ENCODE results near the gene ASPHD2. TPM values are rescaled to one million over a fixed set of nuclear protein-coding genes. Genes with fewer than 3 reads are reported as not detected.
A peak's percentile ranks its signal among the peaks of the same experiment; 100 is the strongest.

Gene ASPHD2
- polyA plus RNA-seq, 1 donor from 2014 or later = 18.7 TPM

- H3K9me2 ChIP-seq (ENCODE audit: insufficient read depth, low read length) = no peaks in the 10 kb centered on the region
- H3K9ac ChIP-seq (ENCODE audit: low read length) = no peak overlapping the region
- no peaks in the 10 kb centered on the region for H3K27me3 ChIP-seq (ENCODE audit: insufficient read depth, low read depth, low read length)
- no peak overlapping the region for H3K4me2 ChIP-seq (ENCODE audit: low read length)
- H3F3A ChIP-seq (ENCODE audit: insufficient read depth, low read length, poor library complexity, severe bottlenecking) = no peaks in the 10 kb centered on the region
- no peaks in the 10 kb centered on the region for H4K20me1 ChIP-seq (ENCODE audit: insufficient read depth)
- no peaks in the 10 kb centered on the region for H3K9me3 ChIP-seq (ENCODE audit: low read length)
- H3K36me3 ChIP-seq (ENCODE audit: insufficient read depth, low read length) = no peaks in the 10 kb centered on the region
- no peak overlapping the region for H2AFZ ChIP-seq (ENCODE audit: low read depth, low read length)
- H3K4me3 ChIP-seq (ENCODE audit: low read length) = peak overlapping the region; percentile 49
- no peak overlapping the region for H3K27ac ChIP-seq (ENCODE audit: low read length)
- TF ChIP-seq MXI1 (conservative IDR thresholded peaks at IDR 0.05; ENCODE audit: poor library complexity, severe bottlenecking) (no peak), RAD21 (conservative IDR thresholded peaks at IDR 0.05) (no peak), TAF1 (IDR thresholded peaks at IDR 0.05; ENCODE audit: low read depth) (no peak), CTCF (IDR thresholded peaks at IDR 0.05; ENCODE audit: poor library complexity, severe bottlenecking) (no peak), REST (IDR thresholded peaks at IDR 0.05; ENCODE audit: borderline replicate concordance) (no peak)
- H3K79me2 ChIP-seq (replicated peaks; ENCODE audit: insufficient read depth, low read length) = peaks cover 36% of the 10 kb centered on the region
These were observed 51.5 kb downstream of the ASPHD2 start for GRCh38 chr22:26480611-26480932.

- Histone ChIP-seq H3K27ac (ENCODE audit: low read length) (no peak overlapping the region), H3K9me3 (ENCODE audit: low read length) (no peaks in the 10 kb centered on the region), H4K20me1 (ENCODE audit: insufficient read depth) (no peaks in the 10 kb centered on the region), H3K9me2 (ENCODE audit: insufficient read depth, low read length) (no peaks in the 10 kb centered on the region), H3K79me2 (replicated peaks; ENCODE audit: insufficient read depth, low read length) (peaks cover 35% of the 10 kb centered on the region), H3K9ac (ENCODE audit: low read length) (no peak overlapping the region), H3F3A (ENCODE audit: insufficient read depth, low read length, poor library complexity, severe bottlenecking) (no peaks in the 10 kb centered on the region), H3K4me2 (ENCODE audit: low read length) (no peak overlapping the region), H3K36me3 (ENCODE audit: insufficient read depth, low read length) (no peaks in the 10 kb centered on the region), H2AFZ (ENCODE audit: low read depth, low read length) (no peak overlapping the region), H3K27me3 (ENCODE audit: insufficient read depth, low read depth, low read length) (no peaks in the 10 kb centered on the region), H3K4me3 (ENCODE audit: low read length) (peak overlapping the region; percentile 49)
- TF ChIP-seq EZH2 (IDR thresholded peaks at IDR 0.05; ENCODE audit: borderline replicate concordance, insufficient read depth, low read length, poor library complexity, severe bottlenecking) (no peak), REST (IDR thresholded peaks at IDR 0.05; ENCODE audit: borderline replicate concordance) (no peak), RAD21 (conservative IDR thresholded peaks at IDR 0.05) (no peak), EP300 (conservative IDR thresholded peaks at IDR 0.05; ENCODE audit: poor library complexity, severe bottlenecking) (no peak), POLR2AphosphoS5 (IDR thresholded peaks at IDR 0.05) (no peak), MXI1 (conservative IDR thresholded peaks at IDR 0.05; ENCODE audit: poor library complexity, severe bottlenecking) (no peak), CTCF (IDR thresholded peaks at IDR 0.05; ENCODE audit: poor library complexity, severe bottlenecking) (no peak), TAF1 (IDR thresholded peaks at IDR 0.05; ENCODE audit: low read depth) (no peak), SMC3 (conservative IDR thresholded peaks at IDR 0.05; ENCODE audit: poor library complexity) (no peak)
These were observed 52.1 kb downstream of the ASPHD2 start for GRCh38 chr22:26481112-26481693.

Data from neural cell (in vitro differentiated cells).